Hippocampal formation (tissue), 2 donors: ENCODE results near the gene MAGI2.

ENCODE experiments used
- DNase-seq, 2 donors: peaks; one replicate each; lab custom pipeline; 2025; lab: John Stamatoyannopoulos, UW

Gene MAGI2

DNA sequence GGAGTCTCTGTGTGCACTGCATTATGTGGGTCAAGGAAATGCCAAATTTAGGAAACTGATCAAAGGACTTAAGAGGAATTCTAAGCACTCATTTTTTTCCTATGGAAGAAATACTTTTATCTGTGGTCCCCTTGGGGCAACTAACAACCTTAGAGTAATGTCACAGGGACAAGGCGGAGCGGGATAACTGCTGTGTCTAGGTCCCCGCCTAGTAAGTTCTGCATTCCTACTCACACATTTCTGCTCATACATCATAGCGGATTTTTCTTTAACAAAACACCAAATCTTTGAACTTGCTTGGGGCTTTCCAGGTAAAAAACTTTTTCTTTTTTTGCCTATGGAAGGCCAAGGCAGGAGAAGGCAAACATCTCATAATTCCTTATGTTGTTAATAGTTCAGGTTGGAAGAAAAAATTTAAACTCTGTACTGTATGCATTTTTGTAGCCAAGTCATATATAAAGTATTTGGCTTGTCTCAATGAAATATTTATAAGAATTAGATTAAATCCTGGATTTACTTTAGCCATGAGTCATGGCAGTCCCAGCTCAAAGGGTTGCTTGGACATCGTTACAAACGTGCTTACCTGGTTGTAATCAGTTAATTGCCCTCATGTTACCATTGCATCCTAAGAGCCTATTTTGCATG, 1369.9 kb downstream of the MAGI2 start:
- DNase-seq: no peak

GRCh38 chr7:78082556-78082955, 1370.9 kb downstream of the MAGI2 start:
- DNase-seq: no peak

DNA sequence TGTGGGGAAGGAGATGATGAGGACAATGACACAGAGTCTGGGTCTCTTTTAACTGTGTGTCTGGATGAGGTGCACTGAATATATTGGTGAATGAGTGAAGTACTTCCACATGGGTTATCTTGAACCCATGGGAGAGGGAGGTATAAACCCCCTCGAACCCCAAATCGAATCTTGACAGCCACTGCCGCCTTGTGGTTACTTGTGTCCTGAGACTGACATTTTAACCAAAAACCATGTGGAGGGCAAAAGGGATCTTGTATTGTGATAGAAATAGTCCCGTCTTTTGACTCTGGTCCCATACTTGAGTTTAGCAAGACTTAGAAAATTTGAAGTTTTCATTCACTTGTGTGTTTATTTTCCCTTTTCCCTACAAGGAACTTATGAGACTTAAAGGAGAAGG, 1371.6 kb downstream of the MAGI2 start:
- DNase-seq: no peak

- no peak for DNase-seq
These were observed 1372.1 kb downstream of the MAGI2 start for GRCh38 chr7:78081344-78081743.

GRCh38 chr7:78080811-78081210, 1372.7 kb downstream of the MAGI2 start:
- peak in 1 of 2 donors; percentile 40 for DNase-seq

- DNase-seq: no peak
These were observed 1373.2 kb downstream of the MAGI2 start for GRCh38 chr7:78080241-78080640.

DNA sequence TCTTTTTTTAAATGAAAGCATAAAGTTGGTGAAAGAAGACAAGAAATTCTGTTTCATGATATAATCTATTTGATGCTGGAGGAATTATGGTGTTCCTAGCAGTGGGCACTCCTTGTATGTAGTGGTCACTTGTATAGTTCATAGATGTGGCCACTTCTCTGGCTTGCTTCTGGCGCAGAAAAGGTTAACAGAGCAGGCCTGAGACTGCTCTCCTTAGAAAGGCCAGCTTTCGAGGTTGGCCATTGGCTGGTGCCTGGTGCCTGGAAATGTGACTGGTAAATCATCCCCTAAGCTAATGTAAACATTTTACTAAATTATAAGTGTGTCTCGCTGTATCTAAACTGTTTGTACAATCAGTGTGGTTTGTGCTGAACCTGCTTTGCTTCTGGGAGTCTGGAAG, 1378.8 kb downstream of the MAGI2 start:
- no peak for DNase-seq

DNA sequence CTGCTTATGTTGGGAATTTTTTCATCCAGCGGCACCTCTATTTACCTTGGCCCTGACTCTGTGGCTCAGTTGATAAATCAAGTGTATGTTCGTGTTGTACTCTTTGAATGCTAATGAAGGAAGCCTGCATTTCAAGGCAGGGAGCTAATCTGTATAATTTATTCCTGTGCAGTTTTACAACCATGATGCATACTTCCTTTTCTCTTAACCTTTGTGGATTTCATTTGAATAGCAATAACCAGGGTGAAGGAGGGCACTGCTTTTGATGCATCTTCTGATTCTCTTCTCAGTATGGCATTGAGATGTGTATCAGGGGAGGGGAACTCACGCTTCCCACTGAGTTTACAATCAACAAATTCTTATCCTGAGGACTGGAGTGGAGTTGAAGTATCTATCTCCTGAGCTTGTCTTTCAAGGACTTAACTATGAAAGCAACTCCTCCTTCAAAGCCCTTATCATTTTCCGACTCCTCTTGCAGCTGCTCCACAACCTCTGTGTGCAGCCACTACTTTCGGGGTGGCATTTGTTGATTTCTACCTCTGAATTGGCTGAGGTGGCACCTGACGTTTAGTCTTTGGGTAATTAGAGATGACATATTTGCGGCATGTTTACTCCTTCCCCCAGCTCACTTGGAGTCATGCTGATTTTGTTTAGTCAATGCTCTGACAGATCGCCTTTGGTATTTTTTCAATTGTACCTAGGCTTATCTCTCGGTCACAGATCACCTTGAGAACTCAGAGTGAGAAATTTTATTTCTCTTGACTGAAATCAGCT, 1379.7 kb downstream of the MAGI2 start:
- DNase-seq: no peak

DNA sequence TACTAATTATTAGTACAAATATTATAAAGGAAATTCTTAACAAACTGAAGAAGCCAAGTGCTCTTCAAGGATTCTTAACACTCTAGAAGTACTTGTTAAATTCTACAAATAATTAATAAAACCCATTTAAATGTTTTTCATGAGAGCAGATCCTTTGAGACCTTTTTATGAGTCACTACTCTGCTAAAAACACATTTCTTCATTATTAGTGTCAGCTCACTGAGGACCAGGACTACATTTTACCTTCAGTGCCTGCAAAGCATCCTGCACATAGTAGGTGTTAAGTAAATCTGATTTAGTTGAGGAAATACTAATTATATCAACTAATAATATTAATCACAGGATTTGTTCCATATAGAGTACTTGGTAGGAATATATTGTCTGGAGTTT, 1381.3 kb downstream of the MAGI2 start:
- no peak for DNase-seq

DNA sequence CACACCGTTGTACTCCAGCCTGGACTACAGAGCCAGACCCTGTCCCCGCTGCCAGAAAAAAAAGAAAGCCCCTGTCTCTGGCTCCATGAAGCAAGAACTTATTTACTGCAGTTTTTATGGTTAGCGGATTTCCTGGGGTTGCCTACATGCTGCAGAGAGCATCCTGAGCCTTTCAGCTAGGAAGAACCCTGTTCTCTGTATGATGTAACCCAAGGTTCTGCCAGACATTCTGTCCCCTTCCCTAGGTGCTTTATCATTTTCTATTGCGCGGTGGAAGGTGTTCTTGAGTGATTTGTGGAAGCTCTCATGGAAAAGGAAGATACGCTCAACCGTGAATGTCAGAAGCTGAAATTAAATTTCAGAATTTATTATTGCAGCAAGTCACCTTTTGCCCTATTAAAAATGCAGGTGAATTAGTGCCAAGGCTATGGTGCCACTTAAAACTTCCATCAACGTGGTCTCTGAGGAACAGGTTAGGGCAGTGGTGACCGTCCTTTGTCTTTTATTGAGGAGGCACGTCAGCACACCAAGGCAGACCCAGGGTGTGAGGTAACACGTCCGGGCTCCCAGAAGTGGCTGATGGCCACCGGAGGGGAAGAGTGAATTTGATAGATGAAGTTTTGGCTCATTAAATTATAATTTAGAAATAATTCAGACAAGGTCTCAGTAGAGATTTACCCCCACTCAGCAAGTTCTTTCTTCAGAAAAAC, 1381.8 kb downstream of the MAGI2 start:
- DNase-seq: no peak

GRCh38 chr7:78066599-78066998, 1386.9 kb downstream of the MAGI2 start:
- DNase-seq: no peak

- DNase-seq: no peak
These were observed 1389.7 kb downstream of the MAGI2 start for GRCh38 chr7:78063758-78064157.

DNA sequence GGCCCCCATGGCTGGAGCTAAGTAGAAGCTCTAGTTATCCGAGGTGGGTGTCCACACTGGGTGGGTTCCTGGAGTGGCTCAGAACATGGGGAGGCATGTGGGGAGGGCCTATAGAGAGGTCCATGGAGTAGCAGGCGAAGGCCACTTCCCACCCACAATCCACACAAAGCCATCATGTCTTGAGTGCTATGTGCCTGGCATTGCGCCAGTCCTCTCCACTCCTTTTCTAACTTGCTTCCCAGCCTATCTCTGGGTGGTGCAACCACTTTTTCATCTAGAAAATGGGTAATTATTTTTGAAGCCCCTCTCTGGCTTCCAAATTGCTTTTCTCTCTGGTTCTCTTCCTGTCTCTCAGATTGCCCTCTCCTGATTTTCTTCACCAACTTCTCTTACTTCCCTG, 1391.3 kb downstream of the MAGI2 start:
- DNase-seq: no peak

GRCh38 chr7:78057571-78057970, 1395.9 kb downstream of the MAGI2 start:
- no peak for DNase-seq

DNA sequence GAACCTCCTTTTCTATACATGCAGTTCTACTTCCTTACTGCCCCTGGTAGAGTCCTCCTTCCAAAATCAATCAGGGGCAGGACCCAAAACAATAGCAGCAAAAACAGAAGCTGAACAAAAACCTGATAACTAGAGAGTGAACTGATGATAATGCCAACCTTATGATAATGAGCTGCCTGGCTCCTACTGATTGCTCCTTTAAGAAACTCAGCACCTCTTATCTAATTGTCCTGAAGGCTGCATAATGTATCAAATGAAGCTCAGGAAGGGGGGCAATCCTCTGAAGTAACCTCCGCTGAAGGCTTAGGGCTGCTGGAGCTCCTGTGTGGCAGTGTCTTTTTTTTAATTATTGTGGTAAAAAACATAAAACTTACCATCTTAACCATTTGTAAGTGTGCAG, 1397.9 kb downstream of the MAGI2 start:
- DNase-seq: no peak

DNA sequence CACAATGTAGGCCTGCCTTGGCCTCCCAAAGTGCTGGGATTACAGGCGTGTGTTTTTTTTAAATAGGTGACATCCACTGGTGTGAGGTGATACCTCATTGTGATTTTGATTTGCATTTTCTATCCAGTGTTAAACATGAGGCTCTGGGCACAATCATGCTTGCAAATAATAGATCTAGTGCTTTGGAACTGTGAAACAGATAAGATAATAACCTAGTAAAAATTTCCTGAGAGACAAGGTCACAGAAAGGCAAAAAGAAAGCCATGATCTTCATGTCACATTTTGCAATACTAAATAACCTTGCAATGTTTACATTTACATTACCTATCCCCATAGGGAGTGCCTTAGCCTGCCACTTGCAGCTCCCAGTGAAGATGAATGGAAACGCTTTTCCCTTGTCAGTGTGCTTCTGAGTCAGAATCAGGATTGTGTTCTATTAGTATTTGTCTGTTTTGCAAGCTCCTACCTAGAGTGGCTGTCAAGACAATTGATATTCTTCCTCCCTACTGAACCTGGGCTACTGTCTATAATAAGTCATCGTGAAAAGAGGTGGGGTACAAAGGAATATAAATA, 1398.4 kb downstream of the MAGI2 start:
- DNase-seq: no peak

DNA sequence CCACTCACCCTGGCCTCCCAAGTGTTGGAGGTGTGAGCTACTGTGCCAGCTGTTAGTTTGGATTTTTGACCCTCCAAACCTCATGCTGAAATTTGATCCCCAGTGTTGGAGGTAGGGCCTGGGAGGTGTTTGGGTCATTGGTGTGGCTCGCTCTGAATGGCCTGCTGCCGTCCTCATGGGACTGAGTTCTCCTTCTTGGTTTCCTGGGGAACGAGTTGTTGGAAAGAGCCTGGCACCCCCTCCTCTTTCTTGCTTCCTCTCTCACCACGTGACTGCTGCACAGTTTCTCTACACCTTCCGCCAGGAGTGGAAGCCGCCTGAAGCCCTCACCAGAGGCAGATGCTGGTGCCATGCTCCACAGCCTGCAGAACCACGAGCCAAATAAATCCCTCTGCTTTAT, 1401.4 kb downstream of the MAGI2 start:
- DNase-seq: no peak

- DNase-seq: no peak
These were observed 1405.7 kb downstream of the MAGI2 start for GRCh38 chr7:78047800-78048199.

GRCh38 chr7:78043159-78043558, 1410.3 kb downstream of the MAGI2 start:
- no peak for DNase-seq

GRCh38 chr7:78041423-78041822, 1412.0 kb downstream of the MAGI2 start:
- DNase-seq: no peak

DNA sequence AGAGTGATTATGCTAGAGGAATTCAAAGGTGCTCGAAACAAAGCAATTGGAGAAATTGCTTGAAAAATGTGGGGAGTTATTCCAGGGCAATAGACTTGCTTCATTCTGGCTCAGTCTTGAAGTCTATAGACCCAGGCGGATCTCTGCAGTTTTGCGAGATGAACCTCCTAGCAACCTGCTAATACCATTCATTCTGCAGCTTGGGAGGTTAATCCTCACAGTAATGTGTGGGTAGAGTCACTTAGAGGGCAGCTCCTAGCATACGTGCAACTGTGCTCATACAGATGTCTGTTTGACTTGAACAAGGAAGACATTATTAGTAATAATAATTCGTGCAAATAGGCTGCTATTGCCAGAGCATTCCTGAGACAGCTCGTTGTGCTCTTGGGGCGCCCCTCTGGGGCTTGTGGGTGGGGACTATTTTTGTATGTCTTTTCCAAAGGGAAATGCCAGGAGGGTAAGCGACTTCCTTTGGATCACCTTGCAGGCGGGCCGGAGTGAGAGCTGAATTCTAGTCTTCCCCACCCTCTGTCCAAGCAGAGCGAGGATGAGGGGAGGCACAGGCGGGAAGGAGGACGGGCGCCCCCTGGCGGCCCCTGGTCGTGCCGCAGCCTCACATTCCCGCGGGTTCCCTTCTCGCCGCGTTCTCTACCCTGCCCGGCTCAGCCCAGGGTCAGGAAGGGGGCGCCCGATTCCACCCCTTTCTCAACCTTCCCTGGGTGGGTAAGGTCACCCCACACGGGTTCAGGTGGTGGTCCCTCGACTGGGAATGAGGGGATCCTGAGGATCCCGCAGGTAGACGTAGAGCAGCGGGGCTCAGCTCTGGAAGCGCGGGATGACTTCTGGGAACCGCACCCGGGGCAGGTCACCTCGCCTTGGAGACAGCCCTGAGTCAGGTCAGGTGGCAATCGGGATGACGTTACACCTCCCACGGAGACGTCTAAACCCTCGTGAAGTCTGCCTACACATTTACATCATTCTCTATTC, 1413.4 kb downstream of the MAGI2 start:
- no peak for DNase-seq
